Activated CD8-positive, alpha-beta memory T cell treated with anti-CD3 and anti-CD28 coated beads, Interleukin-2, amount 50 U/mL, for 48 hours (primary cell): ENCODE results near the gene ANKRD33B.
"Not testable (repeated sequence)": the region's sequence is repeated elsewhere in the genome, so short reads cannot be mapped to it uniquely, and the experiment has no call there.

Experiments
- DNase-seq: peaks from one replicate; pipeline ENCODE4 v3.0.0-alpha.2; 2020

ANKRD33B gene

GRCh38 chr5:10595293-10595671 lies 31.4 kb downstream of the ANKRD33B start:
- no peak for DNase-seq

- peak; percentile 58 for DNase-seq
Measured at GRCh38 chr5:10595672-10596309, 31.9 kb downstream of the ANKRD33B start.

- DNase-seq: no peak
Measured at GRCh38 chr5:10596310-10596703, 32.4 kb downstream of the ANKRD33B start.

GRCh38 chr5:10596886-10597451 lies 33.1 kb downstream of the ANKRD33B start:
- DNase-seq: no peak

GRCh38 chr5:10599113-10599512 lies 35.2 kb downstream of the ANKRD33B start:
- DNase-seq: no peak

- no peak for DNase-seq
Measured at GRCh38 chr5:10599862-10600284, 36.0 kb downstream of the ANKRD33B start.

- no peak for DNase-seq
Measured at GRCh38 chr5:10600626-10601245, 36.9 kb downstream of the ANKRD33B start.

- peak; percentile 43 for DNase-seq
Measured at GRCh38 chr5:10601246-10602030, 37.6 kb downstream of the ANKRD33B start.

GRCh38 chr5:10602031-10602806 lies 38.3 kb downstream of the ANKRD33B start:
- no peak for DNase-seq

- DNase-seq: no peak
Measured at GRCh38 chr5:10604975-10605374, 41.1 kb downstream of the ANKRD33B start.

- not testable (repeated sequence) for DNase-seq
Measured at GRCh38 chr5:10606632-10607022, 42.8 kb downstream of the ANKRD33B start.

- DNase-seq: no peak
Measured at GRCh38 chr5:10607023-10607665, 43.3 kb downstream of the ANKRD33B start.

- DNase-seq: no peak
Measured at GRCh38 chr5:10607666-10608073, 43.8 kb downstream of the ANKRD33B start.

GRCh38 chr5:10608081-10608480 lies 44.2 kb downstream of the ANKRD33B start:
- not testable (repeated sequence) for DNase-seq

GRCh38 chr5:10610058-10610457 lies 46.2 kb downstream of the ANKRD33B start:
- DNase-seq: no peak

- DNase-seq: no peak
Measured at GRCh38 chr5:10611290-10611689, 47.4 kb downstream of the ANKRD33B start.

GRCh38 chr5:10612251-10612650 lies 48.4 kb downstream of the ANKRD33B start:
- no peak for DNase-seq

- DNase-seq: no peak
Measured at GRCh38 chr5:10615693-10616092, 51.8 kb downstream of the ANKRD33B start.

GRCh38 chr5:10617103-10617502 lies 53.2 kb downstream of the ANKRD33B start:
- DNase-seq: no peak

GRCh38 chr5:10618311-10618710 lies 54.4 kb downstream of the ANKRD33B start:
- no peak for DNase-seq

- no peak for DNase-seq
Measured at GRCh38 chr5:10619649-10620048, 55.8 kb downstream of the ANKRD33B start.

GRCh38 chr5:10620346-10620745 lies 56.5 kb downstream of the ANKRD33B start:
- DNase-seq: no peak
